IPS-11a (cell line): ENCODE data around the gene USP46.

ENCODE experiments used
- H3K4me3 ChIP-seq: one replicate; pipeline ENCODE4 v1.5.1; 2013; ENCODE audit warnings: low read depth, low read length, control low read depth

The USP46 gene

GRCh38 chr4:52657618-52658501 lies 1.2 kb downstream of the USP46 start:
- H3K4me3 ChIP-seq = peak overlapping the region; percentile 64

GRCh38 chr4:52657292-52657617 lies 1.8 kb downstream of the USP46 start:
- H3K4me3 ChIP-seq = no peak overlapping the region

GRCh38 chr4:52655506-52655905 lies 3.6 kb downstream of the USP46 start:
- H3K4me3 ChIP-seq = no peak overlapping the region

GRCh38 chr4:52651996-52652672 lies 7.0 kb downstream of the USP46 start:
- no peak overlapping the region for H3K4me3 ChIP-seq

GRCh38 chr4:52648836-52649235 lies 10.3 kb downstream of the USP46 start:
- no peak overlapping the region for H3K4me3 ChIP-seq

- no peak overlapping the region for H3K4me3 ChIP-seq
These were observed 12.4 kb downstream of the USP46 start for GRCh38 chr4:52646741-52647140.

GRCh38 chr4:52646096-52646495 lies 13.0 kb downstream of the USP46 start:
- H3K4me3 ChIP-seq = no peak overlapping the region

- no peak overlapping the region for H3K4me3 ChIP-seq
These were observed 13.8 kb downstream of the USP46 start for GRCh38 chr4:52645300-52645699.

- no peak overlapping the region for H3K4me3 ChIP-seq
These were observed 15.3 kb downstream of the USP46 start for GRCh38 chr4:52643785-52644244.

- H3K4me3 ChIP-seq = no peak overlapping the region
These were observed 15.9 kb downstream of the USP46 start for GRCh38 chr4:52643190-52643589.

- no peak overlapping the region for H3K4me3 ChIP-seq
These were observed 17.1 kb downstream of the USP46 start for GRCh38 chr4:52641854-52642563.

GRCh38 chr4:52640808-52641565 lies 18.1 kb downstream of the USP46 start:
- no peak overlapping the region for H3K4me3 ChIP-seq

GRCh38 chr4:52638717-52639116 lies 20.4 kb downstream of the USP46 start:
- no peak overlapping the region for H3K4me3 ChIP-seq

GRCh38 chr4:52637116-52637515 lies 22.0 kb downstream of the USP46 start:
- H3K4me3 ChIP-seq = no peak overlapping the region

- H3K4me3 ChIP-seq = no peak overlapping the region
These were observed 23.5 kb downstream of the USP46 start for GRCh38 chr4:52635560-52635959.

GRCh38 chr4:52635130-52635529 lies 24.0 kb downstream of the USP46 start:
- no peak overlapping the region for H3K4me3 ChIP-seq

- H3K4me3 ChIP-seq = no peak overlapping the region
These were observed 25.3 kb downstream of the USP46 start for GRCh38 chr4:52633846-52634245.

GRCh38 chr4:52628974-52629373 lies 30.1 kb downstream of the USP46 start:
- H3K4me3 ChIP-seq = no peak overlapping the region

GRCh38 chr4:52628543-52628942 lies 30.6 kb downstream of the USP46 start:
- no peak overlapping the region for H3K4me3 ChIP-seq

- no peak overlapping the region for H3K4me3 ChIP-seq
These were observed 31.2 kb downstream of the USP46 start for GRCh38 chr4:52627876-52628275.

- no peak overlapping the region for H3K4me3 ChIP-seq
These were observed 33.9 kb downstream of the USP46 start for GRCh38 chr4:52625216-52625615.
